ENCODE measurements around the gene ETS1.

ETS1 gene

GRCh38 chr11:128477278-128477677 is 110.1 kb downstream of the ETS1 start:
- DNase-seq: no peak

GRCh38 chr11:128476729-128477128 is 110.6 kb downstream of the ETS1 start:
- peak; percentile 60 for DNase-seq

GRCh38 chr11:128476049-128476448 is 111.3 kb downstream of the ETS1 start:
- DNase-seq: no peak

- no peak for DNase-seq
These were observed 113.1 kb downstream of the ETS1 start for GRCh38 chr11:128474036-128474874.

GRCh38 chr11:128473636-128474035 is 113.7 kb downstream of the ETS1 start:
- no peak for DNase-seq

- DNase-seq: peak; percentile 38 to 51
These were observed 114.9 kb downstream of the ETS1 start for GRCh38 chr11:128472128-128473089.

- no peak for DNase-seq
These were observed 116.2 kb downstream of the ETS1 start for GRCh38 chr11:128471138-128471661.

GRCh38 chr11:128470081-128470480 is 117.3 kb downstream of the ETS1 start:
- peak in 1 of 2 experiments; percentile 43 for DNase-seq

- no peak for DNase-seq
These were observed 118.1 kb downstream of the ETS1 start for GRCh38 chr11:128469220-128469619.

- no peak for DNase-seq
These were observed 119.2 kb downstream of the ETS1 start for GRCh38 chr11:128468111-128468510.

GRCh38 chr11:128467610-128468041 is 119.7 kb downstream of the ETS1 start:
- no peak for DNase-seq

- DNase-seq: no peak
These were observed 120.3 kb downstream of the ETS1 start for GRCh38 chr11:128467041-128467440.

GRCh38 chr11:128465946-128466705 is 121.2 kb downstream of the ETS1 start:
- DNase-seq: no peak

GRCh38 chr11:128465531-128465930 is 121.8 kb downstream of the ETS1 start:
- no peak for DNase-seq

GRCh38 chr11:128464878-128465450 is 122.4 kb downstream of the ETS1 start:
- DNase-seq: no peak

- DNase-seq: no peak
These were observed 123.4 kb downstream of the ETS1 start for GRCh38 chr11:128463979-128464378.

GRCh38 chr11:128463371-128463829 is 124.0 kb downstream of the ETS1 start:
- DNase-seq: no peak

GRCh38 chr11:128462922-128463321 is 124.4 kb downstream of the ETS1 start:
- no peak for DNase-seq

GRCh38 chr11:128462189-128462588 is 125.2 kb downstream of the ETS1 start:
- DNase-seq: no peak

- DNase-seq: no peak
These were observed 129.0 kb downstream of the ETS1 start for GRCh38 chr11:128458321-128458720.

GRCh38 chr11:128457874-128458273 is 129.5 kb downstream of the ETS1 start:
- no peak for DNase-seq
